Cardiac muscle cell (in vitro differentiated cells and primary cell): ENCODE results near the gene ZNF563. TPM values are rescaled to one million over a fixed set of nuclear protein-coding genes. Genes with fewer than 3 reads are reported as not detected.

Source experiments
- DNase-seq, 2 donors: peaks; one replicate each; pipeline versions ENCODE4 v3.0.0 to v3.0.0-alpha.2; 2010 to 2017; ENCODE audit warnings: low read depth in 1 of 2, low spot score in 1 of 2
- H3K27ac ChIP-seq: fragments of 200-600 bp; sonication (generic); 2 replicates; pipeline ENCODE4 v1.5.1; 2016
- H3K27me3 ChIP-seq: fragments of 200-600 bp; sonication (generic); 2 replicates; pipeline ENCODE4 v1.6.0; 2016; ENCODE audit warnings: control low read depth
- H3K36me3 ChIP-seq: fragments of 200-600 bp; sonication (generic); 2 replicates; pipeline ENCODE4 v1.5.1; 2016; ENCODE audit warnings: control low read depth
- H3K4me1 ChIP-seq: fragments of 200-600 bp; sonication (generic); 2 replicates; pipeline ENCODE4 v1.8.1; 2017; ENCODE audit warnings: low read depth, mild to moderate bottlenecking, mixed run types
- H3K4me3 ChIP-seq: fragments of 200-600 bp; sonication (generic); 2 replicates; pipeline ENCODE4 v1.5.1; 2016; ENCODE audit warnings: mild to moderate bottlenecking
- H3K9me3 ChIP-seq: fragments of 200-600 bp; sonication (generic); 2 replicates; pipeline ENCODE4 v1.5.1; 2017; ENCODE audit warnings: low read depth, mild to moderate bottlenecking, control low read depth
- CTCF ChIP-seq: IDR thresholded peaks from 2 replicates; pipeline ENCODE4 v1.5.1; 2012; ENCODE audit warnings: low read depth, mild to moderate bottlenecking, low read length
- polyA plus RNA-seq: library from polyadenylated mRNA; unstranded; fragments of >200 nt; fragmentation: Nextera tagmentation; extraction: Ambion mirVana; gene quantifications from 2 replicates; pipeline ENCODE4 v1.2.1, GENCODE V29; 2016
- total RNA-seq: library from RNA; depleted of rRNA; stranded (reverse); fragments of >200 nt; gene quantifications from 2 replicates; pipeline ENCODE4 v1.2.3, GENCODE V29; 2016

Gene ZNF563
- total and polyA plus RNA-seq, 2 experiments from 2014 or later = 5.0 to 7.7 TPM

- H3K27ac ChIP-seq = peak overlapping the region; percentile 97
- TF ChIP-seq CTCF = no peak
- peak overlapping the region; percentile 81 for H3K4me3 ChIP-seq
- DNase-seq = peak; percentile 68 to 92
- peaks cover 14% of the 10 kb centered on the region for H3K4me1 ChIP-seq
- no peaks in the 10 kb centered on the region for H3K27me3 ChIP-seq
- no peaks in the 10 kb centered on the region for H3K36me3 ChIP-seq
- no peaks in the 10 kb centered on the region for H3K9me3 ChIP-seq
Observed at GRCh38 chr19:12293777-12294248, 39.6 kb downstream of the ZNF563 start.

- H3K4me3 ChIP-seq = no peak overlapping the region
- no peaks in the 10 kb centered on the region for H3K36me3 ChIP-seq
- TF ChIP-seq CTCF = no peak
- DNase-seq = no peak
- H3K9me3 ChIP-seq = no peaks in the 10 kb centered on the region
- H3K27me3 ChIP-seq = no peaks in the 10 kb centered on the region
- H3K4me1 ChIP-seq = peaks cover 14% of the 10 kb centered on the region
- no peak overlapping the region for H3K27ac ChIP-seq
Observed at GRCh38 chr19:12289790-12290065, 43.7 kb downstream of the ZNF563 start.

- Histone ChIP-seq H3K27me3 (no peaks in the 10 kb centered on the region), H3K4me1 (peaks cover 10% of the 10 kb centered on the region), H3K27ac (no peak overlapping the region), H3K4me3 (no peak overlapping the region), H3K9me3 (no peaks in the 10 kb centered on the region), H3K36me3 (no peaks in the 10 kb centered on the region)
- TF ChIP-seq CTCF = no peak
- no peak for DNase-seq
Observed at GRCh38 chr19:12287958-12288500, 45.4 kb downstream of the ZNF563 start.

- no peaks in the 10 kb centered on the region for H3K27me3 ChIP-seq
- no peaks in the 10 kb centered on the region for H3K4me1 ChIP-seq
- no peak for TF ChIP-seq CTCF
- H3K4me3 ChIP-seq = no peak overlapping the region
- H3K36me3 ChIP-seq = no peaks in the 10 kb centered on the region
- DNase-seq = no peak
- H3K9me3 ChIP-seq = no peaks in the 10 kb centered on the region
- no peak overlapping the region for H3K27ac ChIP-seq
Observed at GRCh38 chr19:12284631-12285030, 48.8 kb downstream of the ZNF563 start.

GRCh38 chr19:12284226-12284625, 49.2 kb downstream of the ZNF563 start:
- no peak for DNase-seq
- TF ChIP-seq CTCF = no peak
- Histone ChIP-seq H3K4me3 (no peak overlapping the region), H3K4me1 (no peaks in the 10 kb centered on the region), H3K27ac (no peak overlapping the region), H3K36me3 (no peaks in the 10 kb centered on the region), H3K27me3 (no peaks in the 10 kb centered on the region), H3K9me3 (no peaks in the 10 kb centered on the region)

- Histone ChIP-seq H3K27ac (no peak overlapping the region), H3K9me3 (no peaks in the 10 kb centered on the region), H3K4me1 (no peaks in the 10 kb centered on the region), H3K27me3 (no peaks in the 10 kb centered on the region), H3K36me3 (peaks cover 18% of the 10 kb centered on the region), H3K4me3 (no peak overlapping the region)
- no peak for TF ChIP-seq CTCF
- DNase-seq = no peak
Observed at GRCh38 chr19:12278713-12279112, 54.7 kb downstream of the ZNF563 start.
